ENCODE measurements around the gene EPB41. TPM values are rescaled to one million over a fixed set of nuclear protein-coding genes. Genes with fewer than 3 reads are reported as not detected.

Gene EPB41
- total and polyA plus RNA-seq, 2 of the 4 experiments (the other 2 are of a cell fraction) = 4.6 to 10.0 TPM

- dilution Hi-C loops (cut with HindIII; ENCODE audit: low sequenced_read_pairs, unreplicated experiment) (no loop called here), intact Hi-C loops (cut with micrococcal nuclease) (loop anchor here (2.0 kb wide), 1 partner anchor 21 kb away; no protein-coding TSS in a partner anchor), in situ Hi-C loops (cut with MboI; ENCODE audit: low sequenced_read_pairs) (no loop called here)
- Histone ChIP-seq H3K4me2 (ENCODE audit: low read depth, low read length) (peak overlapping the region; percentile 11; the same call in 1 of the 2 replicates), H3K79me1 (ENCODE audit: low read depth in 1 of 2, low read length in 2 of 2) (peaks cover 10 to 43% of the 10 kb centered on the region in 2 experiments), H2BK120ac (ENCODE audit: low read depth, low read length) (peak overlapping the region; percentile 27), H3K27me3 (ENCODE audit: control insufficient read depth, insufficient read depth, low read length) (no peaks in the 10 kb centered on the region), H2AK5ac (ENCODE audit: low read depth, low read length) (peak overlapping the region; percentile 68; the same call in 1 of the 2 replicates), H3K36me3 (ENCODE audit: control insufficient read depth, insufficient read depth, low read length) (peaks cover 38% of the 10 kb centered on the region), H4K8ac (ENCODE audit: low read depth in 2 of 2, low read length in 2 of 2) (peak overlapping the region; percentile 70 to 71), H2AFZ (replicated peaks; ENCODE audit: low read length, poor library complexity) (no peak overlapping the region), H3K4me1 (ENCODE audit: control insufficient read depth, insufficient read depth, low read length) (peaks cover 10% of the 10 kb centered on the region), H2AK9ac (replicated peaks; ENCODE audit: low read depth, low read length, poor library complexity) (no peak overlapping the region), H3K27ac (ENCODE audit: insufficient read depth, low read length) (peak overlapping the region; percentile 73), H2BK5ac (ENCODE audit: low read depth, low read length, poor library complexity, severe bottlenecking) (peak overlapping the region; percentile 85), H3K4me3 (ENCODE audit: insufficient read depth, low read depth, low read length) (no peak overlapping the region), H3K56ac (ENCODE audit: extremely low read depth, insufficient read depth, low read length) (peak overlapping the region; percentile 22; the same call in 1 of the 2 replicates), H4K5ac (ENCODE audit: low read depth, low read length) (peak overlapping the region; percentile 49; the same call in 1 of the 2 replicates), H3K9ac (ENCODE audit: low read depth, low read length) (no peak overlapping the region), H4K91ac (ENCODE audit: insufficient read depth, low read depth, low read length) (peak overlapping the region; percentile 74), H4K20me1 (ENCODE audit: insufficient read depth, low read length) (peaks cover 18% of the 10 kb centered on the region), H3K14ac (replicated peaks; ENCODE audit: low read depth, low read length) (peak overlapping the region; percentile 55), H2BK20ac (ENCODE audit: low read depth, low read length) (peak overlapping the region; percentile 36; the same call in 1 of the 2 replicates), H3K4ac (ENCODE audit: low read depth, low read length) (peak overlapping the region; percentile 75), H3K9me1 (ENCODE audit: insufficient read depth, low read length) (peaks cover 8% of the 10 kb centered on the region), H3K18ac (ENCODE audit: low read depth, low read length) (peak overlapping the region; percentile 59; the same call in 1 of the 2 replicates), H2BK15ac (ENCODE audit: low read depth, low read length) (peak overlapping the region; percentile 45; the same call in 1 of the 3 replicates), H3K23ac (ENCODE audit: low read depth, low read length) (peak overlapping the region; percentile 70; the same call in 1 of the 2 replicates), H3K9me3 (ENCODE audit: control insufficient read depth, insufficient read depth, low read length) (no peaks in the 10 kb centered on the region)
- ChIA-PET POLR2A (ENCODE audit: unreplicated experiment) (no interaction called here), CTCF (interaction anchor here (1.3 kb wide), 1 partner anchor 269 kb away, joined by 3 read pairs; no protein-coding TSS in a partner anchor)
- WGBS, 2 experiments (ENCODE audit: extremely low coverage in 2 of 2, insufficient read length in 1 of 2) = 40% methylated on average over 6 of the region's 8 CpGs; no CpG with 5 or more reads in 1 of the 2 experiments
- ATAC-seq (ENCODE audit: low read depth) = peak; percentile 68
- peak; percentile 95 for DNase-seq
- no TSS peak for BruUV-seq (replicated peaks)
- TF ChIP-seq CEBPB (IDR thresholded peaks at IDR 0.05; ENCODE audit: low read depth, low read length) (peak; percentile 8; the same call in 1 of the 2 replicates), RCOR1 (IDR thresholded peaks at IDR 0.05; ENCODE audit: insufficient replicate concordance, low read length) (no peak), MAFK (IDR thresholded peaks at IDR 0.05; ENCODE audit: low read depth, low read length) (peak; percentile 38; the same call in 1 of the 2 replicates), POLR2A (IDR thresholded peaks at IDR 0.05; ENCODE audit: low read depth, low read length) (no peak), MXI1 (IDR thresholded peaks at IDR 0.05; ENCODE audit: borderline replicate concordance, low read depth, low read length) (no peak), USF2 (IDR thresholded peaks at IDR 0.05; ENCODE audit: low read depth, low read length) (no peak), CTCF (conservative IDR thresholded peaks at IDR 0.05; ENCODE audit: low read depth, low read length) (no peak), SMC3 (IDR thresholded peaks at IDR 0.05; ENCODE audit: low read depth, low read length) (no peak), FOS (IDR thresholded peaks at IDR 0.05; ENCODE audit: low read depth, low read length) (0 out of 2 replicates have a peak, but pooled peaks have one; percentile 8), CHD1 (IDR thresholded peaks at IDR 0.05; ENCODE audit: low read depth, low read length) (no peak), BHLHE40 (IDR thresholded peaks at IDR 0.05; ENCODE audit: low read depth, low read length) (no peak), ELK1 (IDR thresholded peaks at IDR 0.05; ENCODE audit: borderline replicate concordance, low read depth, low read length) (no peak), NFE2L2 (IDR thresholded peaks at IDR 0.05; ENCODE audit: low read depth, low read length) (peak; percentile 44; the same call in 1 of the 2 replicates)
These were observed 231.5 kb downstream of the EPB41 start for GRCh38 chr1:29145739-29146437.

Data from IMR-90 (cell line).